ENCODE results near the gene DNASE2.
"Not testable (repeated sequence)": the region's sequence is repeated elsewhere in the genome, so short reads cannot be mapped to it uniquely, and the experiment has no call there.

DNASE2 gene

GRCh38 chr19:12922959-12923358, 41.7 kb upstream of the DNASE2 start:
- DNase-seq (ENCODE audit: low read depth in 1 of 2, low spot score in 1 of 2): no peak
- TF ChIP-seq CTCF (IDR thresholded peaks at IDR 0.05; ENCODE audit: insufficient read depth, low read length) (no peak), POLR2AphosphoS5 (IDR thresholded peaks at IDR 0.05; ENCODE audit: low read depth) (0 out of 2 replicates have a peak, but pooled peaks have one; percentile 24)
- no peak overlapping the region for H3K27ac ChIP-seq (replicated peaks)
- H3K4me3 ChIP-seq (replicated peaks; ENCODE audit: insufficient read depth, low read length): no peak overlapping the region
- no peaks in the 10 kb centered on the region for H3K27me3 ChIP-seq (ENCODE audit: insufficient read depth, poor library complexity, severe bottlenecking)

DNA sequence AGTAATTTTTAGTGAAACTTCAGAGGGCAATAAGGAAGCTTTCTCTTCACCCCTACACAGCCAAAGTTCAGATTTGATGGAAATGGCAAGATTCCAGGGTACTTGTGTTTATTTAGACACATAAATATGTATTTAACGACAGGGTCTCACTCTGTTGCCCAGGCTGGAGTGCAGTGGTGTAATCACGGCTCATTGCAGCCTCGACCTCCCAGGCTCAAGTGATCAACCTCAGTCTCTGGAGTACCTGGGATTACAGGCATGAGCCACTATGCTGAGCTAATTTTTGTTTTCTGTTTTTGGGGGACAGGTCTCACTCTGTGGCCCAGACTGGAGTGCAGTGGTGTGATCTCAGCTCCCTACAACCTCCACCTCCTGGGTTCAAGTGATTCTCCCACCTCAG, 39.8 kb upstream of the DNASE2 start:
- peak overlapping the region; percentile 73 for H3K27ac ChIP-seq (replicated peaks)
- TF ChIP-seq POLR2AphosphoS5 (IDR thresholded peaks at IDR 0.05; ENCODE audit: low read depth) (peak; percentile 9; the same call in 1 of the 2 replicates), GABPA (IDR thresholded peaks at IDR 0.05; ENCODE audit: low read depth) (no peak)
- no peaks in the 10 kb centered on the region for H3K27me3 ChIP-seq (ENCODE audit: insufficient read depth, poor library complexity, severe bottlenecking)
- no peak for DNase-seq (ENCODE audit: low read depth in 1 of 2, low spot score in 1 of 2)
- H3K4me3 ChIP-seq (replicated peaks; ENCODE audit: insufficient read depth, low read length): no peak overlapping the region

GRCh38 chr19:12918253-12918652, 37.0 kb upstream of the DNASE2 start:
- TF ChIP-seq, protein P1, sequence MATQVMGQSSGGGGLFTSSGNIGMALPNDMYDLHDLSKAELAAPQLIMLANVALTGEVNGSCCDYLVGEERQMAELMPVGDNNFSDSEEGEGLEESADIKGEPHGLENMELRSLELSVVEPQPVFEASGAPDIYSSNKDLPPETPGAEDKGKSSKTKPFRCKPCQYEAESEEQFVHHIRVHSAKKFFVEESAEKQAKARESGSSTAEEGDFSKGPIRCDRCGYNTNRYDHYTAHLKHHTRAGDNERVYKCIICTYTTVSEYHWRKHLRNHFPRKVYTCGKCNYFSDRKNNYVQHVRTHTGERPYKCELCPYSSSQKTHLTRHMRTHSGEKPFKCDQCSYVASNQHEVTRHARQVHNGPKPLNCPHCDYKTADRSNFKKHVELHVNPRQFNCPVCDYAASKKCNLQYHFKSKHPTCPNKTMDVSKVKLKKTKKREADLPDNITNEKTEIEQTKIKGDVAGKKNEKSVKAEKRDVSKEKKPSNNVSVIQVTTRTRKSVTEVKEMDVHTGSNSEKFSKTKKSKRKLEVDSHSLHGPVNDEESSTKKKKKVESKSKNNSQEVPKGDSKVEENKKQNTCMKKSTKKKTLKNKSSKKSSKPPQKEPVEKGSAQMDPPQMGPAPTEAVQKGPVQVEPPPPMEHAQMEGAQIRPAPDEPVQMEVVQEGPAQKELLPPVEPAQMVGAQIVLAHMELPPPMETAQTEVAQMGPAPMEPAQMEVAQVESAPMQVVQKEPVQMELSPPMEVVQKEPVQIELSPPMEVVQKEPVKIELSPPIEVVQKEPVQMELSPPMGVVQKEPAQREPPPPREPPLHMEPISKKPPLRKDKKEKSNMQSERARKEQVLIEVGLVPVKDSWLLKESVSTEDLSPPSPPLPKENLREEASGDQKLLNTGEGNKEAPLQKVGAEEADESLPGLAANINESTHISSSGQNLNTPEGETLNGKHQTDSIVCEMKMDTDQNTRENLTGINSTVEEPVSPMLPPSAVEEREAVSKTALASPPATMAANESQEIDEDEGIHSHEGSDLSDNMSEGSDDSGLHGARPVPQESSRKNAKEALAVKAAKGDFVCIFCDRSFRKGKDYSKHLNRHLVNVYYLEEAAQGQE (IDR thresholded peaks at IDR 0.05; ENCODE audit: insufficient replicate concordance, low read depth): no peak
- TF ChIP-seq SPI1 (IDR thresholded peaks at IDR 0.05; ENCODE audit: borderline replicate concordance, low read depth) (no peak), CTCF (IDR thresholded peaks at IDR 0.05; ENCODE audit: insufficient read depth, low read length) (no peak), GABPA (IDR thresholded peaks at IDR 0.05; ENCODE audit: low read depth) (no peak), POLR2AphosphoS5 (IDR thresholded peaks at IDR 0.05; ENCODE audit: low read depth) (no peak)
- H3K27me3 ChIP-seq (ENCODE audit: insufficient read depth, poor library complexity, severe bottlenecking): no peaks in the 10 kb centered on the region
- DNase-seq (ENCODE audit: low read depth in 1 of 2, low spot score in 1 of 2): no peak
- H3K27ac ChIP-seq (replicated peaks): no peak overlapping the region; the same call in 1 of the 2 replicates
- H3K4me3 ChIP-seq (replicated peaks; ENCODE audit: insufficient read depth, low read length): no peak overlapping the region

DNA sequence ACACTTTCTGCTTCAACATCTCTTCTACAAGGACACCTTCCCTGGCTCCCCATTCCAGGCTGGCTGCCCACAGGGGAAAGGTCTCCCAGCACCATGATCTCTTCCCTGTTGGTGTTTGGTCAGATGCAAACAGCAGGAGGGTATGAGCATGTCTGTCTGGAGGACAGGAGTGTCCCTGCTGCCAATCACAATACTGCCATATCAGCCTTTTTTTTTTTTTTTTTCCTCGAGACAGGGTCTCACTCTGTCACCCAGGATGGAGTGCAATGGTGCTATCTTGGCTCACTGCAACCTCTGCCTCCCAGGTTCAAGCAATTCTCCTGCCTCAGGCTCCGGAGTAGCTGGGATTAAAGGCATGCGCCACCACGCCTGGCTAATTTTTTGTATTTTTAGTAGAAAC, 34.6 kb upstream of the DNASE2 start:
- not testable (repeated sequence) for H3K4me3 ChIP-seq (replicated peaks; ENCODE audit: insufficient read depth, low read length); DNase-seq (ENCODE audit: low read depth in 1 of 2, low spot score in 1 of 2); H3K27me3 ChIP-seq (ENCODE audit: insufficient read depth, poor library complexity, severe bottlenecking); H3K27ac ChIP-seq (replicated peaks)

- peak; percentile 75 to 97 for DNase-seq (ENCODE audit: low read depth in 1 of 2, low spot score in 1 of 2)
- Histone ChIP-seq H3K4me3 (replicated peaks; ENCODE audit: insufficient read depth, low read length) (no peak overlapping the region), H3K27ac (replicated peaks) (peak overlapping the region; percentile 97), H3K27me3 (ENCODE audit: insufficient read depth, poor library complexity, severe bottlenecking) (no peaks in the 10 kb centered on the region)
- peak; percentile 97 for TF ChIP-seq POLR2AphosphoS5 (IDR thresholded peaks at IDR 0.05; ENCODE audit: low read depth)
- TF ChIP-seq GABPA (IDR thresholded peaks at IDR 0.05; ENCODE audit: low read depth): peak; percentile 28; the same call in 1 of the 2 replicates
- no peak for TF ChIP-seq CTCF (IDR thresholded peaks at IDR 0.05; ENCODE audit: insufficient read depth, low read length)
- TF ChIP-seq SPI1 (IDR thresholded peaks at IDR 0.05; ENCODE audit: borderline replicate concordance, low read depth): peak; percentile 62; the same call in 1 of the 2 replicates
- TF ChIP-seq, protein P1 (IDR thresholded peaks at IDR 0.05; ENCODE audit: insufficient replicate concordance, low read depth): peak; percentile 55
Observed at GRCh38 chr19:12913851-12914690, 32.8 kb upstream of the DNASE2 start.

All from HL-60 (cell line).